NT2/D1 (cell line): ENCODE measurements around the gene RIOK1.

Experiments
- DNase-seq: peaks from one replicate; pipeline ENCODE4 v3.0.0-alpha.2; 2011; ENCODE audit warnings: low read depth, low spot score
- H3K27me3 ChIP-seq: 2 replicates; pipeline ENCODE4 v1.6.0; 2011; ENCODE audit warnings: mild to moderate bottlenecking; ENCODE audit not compliant: insufficient read length, insufficient read depth
- H3K36me3 ChIP-seq: 2 replicates; pipeline ENCODE4 v1.6.1; 2011; ENCODE audit warnings: mild to moderate bottlenecking, low read length, mixed read lengths; ENCODE audit not compliant: insufficient read depth, insufficient read length
- H3K4me1 ChIP-seq: 2 replicates; pipeline ENCODE4 v1.5.1; 2011; ENCODE audit not compliant: insufficient read depth, insufficient read length
- H3K4me3 ChIP-seq: 2 replicates; pipeline ENCODE4 v1.5.1; 2011; ENCODE audit warnings: low read depth; ENCODE audit not compliant: insufficient read length
- H3K9ac ChIP-seq: 2 replicates; pipeline ENCODE4 v1.6.0; 2011; ENCODE audit warnings: low read depth; ENCODE audit not compliant: insufficient read length
- H3K9me3 ChIP-seq: 2 replicates; pipeline ENCODE4 v1.5.1; 2011; ENCODE audit warnings: mild to moderate bottlenecking, low read length; ENCODE audit not compliant: insufficient read depth
- SUZ12 ChIP-seq: IDR thresholded peaks from 2 replicates; pipeline ENCODE4 v1.6.1; 2011; ENCODE audit not compliant: insufficient read length, insufficient read depth; ENCODE audit errors: extremely low read depth
- YY1 ChIP-seq: IDR thresholded peaks from 2 replicates; pipeline ENCODE4 v1.6.1; 2011; ENCODE audit not compliant: insufficient read length, insufficient read depth
- ZNF274 ChIP-seq: IDR thresholded peaks from 2 replicates; pipeline ENCODE4 v1.6.1; 2011; ENCODE audit warnings: mild to moderate bottlenecking, low read depth, low read length

The RIOK1 gene

GRCh38 chr6:7413151-7413823 is 23.7 kb downstream of the RIOK1 start:
- no peak for DNase-seq
- no peaks in the 10 kb centered on the region for H3K27me3 ChIP-seq
- no peak overlapping the region for H3K4me3 ChIP-seq
- peaks cover 77% of the 10 kb centered on the region for H3K36me3 ChIP-seq
- H3K9ac ChIP-seq, result no peak overlapping the region
- no peaks in the 10 kb centered on the region for H3K9me3 ChIP-seq
- H3K4me1 ChIP-seq, result no peaks in the 10 kb centered on the region
- TF ChIP-seq ZNF274 (no peak), SUZ12 (no peak), YY1 (no peak)

DNA sequence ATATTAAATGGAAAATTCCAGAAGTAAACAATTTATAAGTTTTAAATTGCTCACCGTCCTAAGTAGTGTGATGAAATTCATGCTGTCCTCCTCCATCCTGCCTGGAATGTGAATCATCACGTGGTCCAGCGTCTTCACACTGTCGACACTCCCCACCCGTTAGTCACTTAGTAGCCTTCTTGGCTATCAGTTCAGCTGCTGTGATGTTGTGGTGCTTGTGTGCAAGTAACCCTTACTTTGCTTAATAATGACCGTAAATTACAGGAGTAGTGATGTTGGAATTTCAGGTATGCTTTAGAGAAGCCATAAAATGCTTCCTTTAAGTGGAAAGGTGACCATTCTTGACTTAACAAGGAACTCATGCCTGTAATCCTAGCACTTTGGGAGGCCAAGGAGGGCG is 25.2 kb downstream of the RIOK1 start:
- Histone ChIP-seq H3K36me3 (peaks cover 82% of the 10 kb centered on the region), H3K9ac (no peak overlapping the region), H3K27me3 (no peaks in the 10 kb centered on the region), H3K4me3 (no peak overlapping the region), H3K9me3 (no peaks in the 10 kb centered on the region), H3K4me1 (no peaks in the 10 kb centered on the region)
- no peak for TF ChIP-seq YY1
- TF ChIP-seq SUZ12, result no peak
- no peak for TF ChIP-seq ZNF274
- no peak for DNase-seq

GRCh38 chr6:7417684-7418083 is 28.1 kb downstream of the RIOK1 start:
- DNase-seq, result no peak
- Histone ChIP-seq H3K27me3 (no peaks in the 10 kb centered on the region), H3K9ac (no peak overlapping the region), H3K4me3 (no peak overlapping the region), H3K36me3 (peaks cover 56% of the 10 kb centered on the region), H3K4me1 (no peaks in the 10 kb centered on the region), H3K9me3 (no peaks in the 10 kb centered on the region)
- no peak for TF ChIP-seq YY1
- TF ChIP-seq ZNF274, result no peak
- no peak for TF ChIP-seq SUZ12

DNA sequence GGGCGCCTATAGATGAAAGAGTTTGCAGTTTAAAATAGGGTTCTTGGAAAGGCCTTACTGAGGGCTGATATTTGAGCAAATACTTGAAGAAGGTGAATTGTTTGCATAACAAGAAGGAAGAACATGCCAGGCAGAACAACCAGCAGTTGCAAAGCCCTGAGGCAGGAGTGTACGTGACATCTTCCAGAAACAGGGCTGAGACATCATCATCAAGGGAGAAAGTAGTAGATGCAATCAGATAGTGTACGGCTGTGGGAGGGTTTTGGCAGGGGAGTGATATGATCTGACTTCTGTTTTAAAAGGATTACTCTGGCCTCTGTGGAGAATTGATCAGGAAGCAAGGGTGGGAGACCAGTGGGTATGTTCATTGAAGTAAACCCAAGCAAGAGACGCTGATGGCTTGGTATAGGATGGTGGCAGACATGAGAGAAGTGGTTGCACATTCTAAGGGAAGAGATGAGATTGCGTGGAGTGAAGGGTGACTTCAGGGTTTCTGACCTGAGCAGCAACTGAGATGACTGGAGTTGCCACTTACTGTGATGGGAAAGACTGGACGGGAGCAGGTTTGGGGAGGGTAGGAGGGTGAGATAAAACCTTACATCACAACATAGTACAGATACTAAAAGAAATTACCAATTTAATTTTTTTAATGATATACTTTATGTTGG is 28.8 kb downstream of the RIOK1 start:
- peaks cover 56% of the 10 kb centered on the region for H3K36me3 ChIP-seq

GRCh38 chr6:7419065-7419464 is 29.5 kb downstream of the RIOK1 start:
- H3K9me3 ChIP-seq, result no peaks in the 10 kb centered on the region
- DNase-seq, result no peak
- no peak for TF ChIP-seq SUZ12
- TF ChIP-seq ZNF274, result no peak
- TF ChIP-seq YY1, result no peak
- H3K4me3 ChIP-seq, result no peak overlapping the region
- H3K4me1 ChIP-seq, result no peaks in the 10 kb centered on the region
- peaks cover 51% of the 10 kb centered on the region for H3K36me3 ChIP-seq
- no peak overlapping the region for H3K9ac ChIP-seq
- H3K27me3 ChIP-seq, result no peaks in the 10 kb centered on the region

More for the DNA sequence above, 28.8 kb downstream of the RIOK1 start:
- DNase-seq, result no peak
- Histone ChIP-seq H3K9me3 (no peaks in the 10 kb centered on the region), H3K27me3 (no peaks in the 10 kb centered on the region), H3K4me1 (no peaks in the 10 kb centered on the region), H3K4me3 (no peak overlapping the region), H3K9ac (no peak overlapping the region)
- no peak for TF ChIP-seq SUZ12
- no peak for TF ChIP-seq YY1
- TF ChIP-seq ZNF274, result no peak

GRCh38 chr6:7421066-7421465 is 31.5 kb downstream of the RIOK1 start:
- DNase-seq, result peak; percentile 15
- no peak for TF ChIP-seq SUZ12
- no peaks in the 10 kb centered on the region for H3K27me3 ChIP-seq
- no peaks in the 10 kb centered on the region; the same call in 1 of the 2 replicates for H3K9me3 ChIP-seq
- no peaks in the 10 kb centered on the region for H3K4me1 ChIP-seq
- H3K4me3 ChIP-seq, result no peak overlapping the region
- H3K9ac ChIP-seq, result no peak overlapping the region
- peaks cover 31% of the 10 kb centered on the region for H3K36me3 ChIP-seq

GRCh38 chr6:7424058-7424457 is 34.5 kb downstream of the RIOK1 start:
- no peak for DNase-seq
- Histone ChIP-seq H3K27me3 (no peaks in the 10 kb centered on the region), H3K9ac (no peak overlapping the region), H3K9me3 (no peaks in the 10 kb centered on the region; the same call in 1 of the 2 replicates), H3K4me1 (no peaks in the 10 kb centered on the region), H3K4me3 (no peak overlapping the region), H3K36me3 (peaks cover 6% of the 10 kb centered on the region)
- no peak for TF ChIP-seq SUZ12
- TF ChIP-seq YY1, result no peak
- TF ChIP-seq ZNF274, result no peak
